ENCODE data around the gene RLN1.
"Not testable (repeated sequence)": the region's sequence is repeated elsewhere in the genome, so short reads cannot be mapped to it uniquely, and the experiment has no call there.

RLN1 gene

DNA sequence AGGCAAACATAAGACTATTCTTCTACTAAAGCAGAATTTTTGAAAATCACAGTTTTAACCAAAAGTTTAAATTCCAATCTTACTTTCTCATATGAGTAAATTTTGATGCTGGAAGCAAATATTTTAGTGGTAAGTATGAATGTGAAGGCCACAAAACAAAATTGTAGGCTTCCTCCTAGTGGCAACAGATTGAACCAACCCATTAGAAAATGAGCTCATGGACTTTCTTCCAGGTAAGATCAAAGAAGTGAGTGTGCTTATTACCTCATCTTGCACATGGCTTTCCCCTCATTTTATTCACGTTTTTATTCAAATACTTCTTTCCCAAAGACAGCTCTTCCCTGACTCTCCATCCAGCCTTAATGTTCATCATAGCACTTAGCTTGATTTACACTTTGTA is 18.6 kb downstream of the RLN1 start:
- DNase-seq, result no peak

DNA sequence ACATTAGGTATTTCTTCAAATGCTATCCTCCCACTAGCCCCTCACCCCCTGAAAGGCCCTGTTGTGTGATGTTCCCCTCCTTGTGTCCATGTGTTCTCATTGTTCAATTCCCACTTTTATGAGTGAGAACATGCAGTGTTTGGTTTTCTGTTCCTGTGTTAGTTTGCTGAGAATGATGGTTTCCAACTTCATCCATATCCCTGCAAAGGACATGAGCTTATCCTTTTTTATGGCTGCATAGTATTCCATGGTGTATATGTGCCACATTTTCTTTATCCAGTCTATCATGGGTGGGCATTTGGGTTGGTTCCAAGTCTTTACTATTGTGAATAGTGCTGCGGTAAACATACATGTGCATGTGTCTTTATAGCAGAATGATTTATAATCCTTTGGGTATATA is 23.3 kb downstream of the RLN1 start:
- not testable (repeated sequence) for DNase-seq

DNA sequence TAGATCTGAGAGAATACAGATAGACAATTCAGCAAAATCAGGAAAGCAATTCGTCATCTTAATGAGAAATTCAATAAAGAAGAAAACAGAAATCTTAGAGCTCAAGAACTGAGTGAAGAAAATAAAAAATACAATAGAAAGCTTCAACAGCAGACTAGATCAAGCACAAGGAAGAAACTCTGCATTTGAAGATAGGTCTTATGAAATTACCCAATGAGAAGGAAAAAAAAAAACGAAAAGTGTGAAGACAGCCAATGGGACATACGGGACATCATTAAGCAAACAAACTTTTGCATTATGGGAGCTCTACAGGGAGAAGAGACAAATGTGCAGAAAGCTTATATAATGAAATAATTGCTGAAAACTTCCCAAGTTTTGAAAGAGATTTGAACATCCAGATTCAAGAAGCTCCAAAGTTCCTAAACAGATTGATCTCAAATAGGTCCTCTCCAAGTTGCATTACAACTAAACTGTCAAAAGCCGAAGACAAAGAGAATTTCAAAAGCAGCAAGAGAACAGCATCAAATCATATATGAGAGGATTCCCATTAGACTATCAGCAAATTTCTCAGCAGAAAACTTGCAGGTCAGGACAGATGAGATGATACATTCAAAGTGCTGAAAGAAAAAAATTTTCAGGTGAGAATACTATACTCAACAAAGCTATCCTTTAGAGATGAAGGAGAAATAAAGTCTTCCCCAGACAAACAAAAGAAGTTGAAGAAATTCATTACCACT is 24.3 kb downstream of the RLN1 start:
- no peak for DNase-seq

DNA sequence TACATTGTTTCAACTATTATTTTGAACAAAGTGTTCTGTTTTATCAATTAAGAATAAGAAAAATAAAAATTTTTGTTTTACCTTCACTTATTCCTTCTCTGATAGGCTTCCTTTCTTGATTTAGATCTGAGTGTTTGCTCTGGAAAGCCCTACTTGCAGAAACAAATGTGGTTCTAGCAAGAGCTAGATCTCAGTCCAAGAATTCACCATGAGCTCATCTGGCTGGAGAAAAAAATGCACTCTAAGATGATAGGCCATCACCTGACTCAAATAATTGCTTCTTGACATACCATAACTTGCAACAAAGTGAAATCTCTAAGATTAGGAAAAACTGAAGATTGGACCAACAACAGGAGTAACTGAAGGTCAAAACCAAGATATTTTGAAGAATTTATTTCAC is 28.8 kb downstream of the RLN1 start:
- DNase-seq, result no peak

DNA sequence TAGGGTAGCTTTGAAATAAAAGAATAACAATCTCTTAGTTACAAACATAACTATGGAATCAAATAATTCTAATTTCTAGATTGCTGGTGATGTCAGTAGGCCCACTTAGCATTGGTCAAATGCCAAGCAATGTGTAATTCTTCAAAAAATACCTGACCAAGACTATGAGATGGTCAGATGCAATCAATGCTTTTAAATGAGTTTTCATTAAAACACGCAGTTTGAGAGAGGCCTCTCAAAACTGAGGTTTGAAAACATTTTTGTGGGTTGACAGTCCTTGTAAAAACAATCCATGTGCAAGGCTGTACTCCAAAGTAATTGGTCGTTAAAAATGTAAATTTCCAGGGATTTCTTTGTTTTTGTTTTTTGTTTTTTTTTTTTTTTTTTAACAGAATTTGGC is 33.9 kb downstream of the RLN1 start:
- no peak for DNase-seq

DNA sequence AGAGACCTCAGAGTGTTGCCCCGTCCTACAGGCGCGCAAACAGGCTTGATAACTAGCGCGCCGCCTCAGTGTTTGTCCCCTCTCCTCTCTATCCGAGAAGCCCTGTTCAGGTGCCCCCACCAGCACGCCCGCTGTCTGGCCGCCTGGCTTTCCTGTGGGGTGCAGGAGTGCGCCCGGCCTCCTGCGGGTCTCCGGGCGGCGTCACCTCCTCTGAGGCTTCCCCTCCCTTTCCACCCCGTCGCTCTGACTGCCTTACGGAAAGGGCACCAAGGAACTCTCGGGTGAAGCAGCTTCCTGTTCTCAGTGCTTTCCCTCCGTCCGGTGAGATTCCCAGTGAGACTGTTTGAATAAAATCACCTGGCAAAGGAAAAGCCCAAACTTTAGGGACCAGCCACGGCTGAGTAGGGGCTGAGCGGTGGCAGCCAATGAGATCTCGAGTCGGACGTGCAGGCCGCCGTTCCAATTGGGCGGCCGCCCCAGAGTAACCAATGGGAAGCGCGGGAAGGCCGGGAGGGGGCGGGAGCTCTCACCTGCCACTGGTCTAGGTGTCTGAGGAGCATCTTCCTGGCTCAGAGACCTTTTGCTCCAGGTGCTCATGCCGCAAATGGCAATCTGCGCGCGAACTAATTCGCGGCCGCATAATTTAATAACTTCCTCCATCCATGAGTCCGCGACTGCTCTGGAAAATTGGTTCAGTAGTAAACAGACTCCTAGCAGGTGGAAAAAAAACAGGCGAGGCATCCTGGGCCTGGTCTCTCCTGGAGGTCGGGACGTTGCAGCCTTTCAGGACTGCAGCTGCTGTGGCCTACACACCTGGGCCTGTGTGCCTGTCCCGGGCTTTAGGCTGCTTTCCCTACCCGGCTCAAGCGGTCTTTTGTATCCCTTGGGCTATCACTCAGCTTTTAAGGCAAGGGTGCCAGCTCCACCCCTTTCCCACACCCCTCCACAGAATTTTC is 35.6 kb downstream of the RLN1 start, which contains the start of gene RLN2:
TSS of gene RLN2 (minus strand) at position 877 of the 956 bp plus-strand sequence. CDS start at position 741, 136 bp downstream.
- DNase-seq, result not testable (repeated sequence)

DNA sequence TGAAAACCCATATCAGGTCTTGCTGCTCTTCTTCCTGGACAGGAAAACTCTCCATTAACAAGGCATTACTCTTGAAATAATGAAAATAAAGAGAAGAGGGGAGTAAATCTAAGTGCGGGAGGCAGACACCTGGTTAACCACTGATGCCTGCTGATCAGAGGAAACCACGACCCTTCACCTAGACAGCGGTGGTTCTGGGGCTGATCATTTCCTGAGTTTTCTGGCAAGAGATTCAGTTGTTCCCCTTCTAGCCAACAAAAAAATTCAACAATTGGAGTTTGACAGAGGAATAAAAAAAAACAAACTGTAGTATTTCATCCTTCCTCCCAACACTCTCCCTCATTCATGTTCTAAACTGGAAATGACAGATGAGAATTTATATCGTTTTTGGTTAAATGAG is 38.1 kb downstream of the RLN1 start:
- DNase-seq, result no peak

DNA sequence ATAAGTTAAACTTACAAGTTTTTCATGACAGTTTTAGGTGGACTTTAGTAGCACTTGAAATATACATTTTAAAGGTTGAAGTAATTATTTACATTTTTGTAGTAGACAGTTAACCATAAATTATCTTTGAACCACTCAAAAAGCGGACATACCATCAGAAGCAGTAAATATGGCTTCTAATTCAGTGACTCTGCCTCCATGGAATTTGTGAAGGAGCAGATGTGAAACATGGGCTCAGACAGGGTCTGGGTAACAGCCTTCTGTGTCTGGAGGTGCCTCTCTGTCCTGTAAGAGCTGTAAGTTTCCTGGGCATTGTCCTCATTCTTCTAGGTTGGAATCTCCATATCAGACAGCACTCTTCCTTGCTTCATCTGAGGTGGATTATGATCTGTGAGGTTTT is 47.5 kb downstream of the RLN1 start:
- DNase-seq, result no peak

DNA sequence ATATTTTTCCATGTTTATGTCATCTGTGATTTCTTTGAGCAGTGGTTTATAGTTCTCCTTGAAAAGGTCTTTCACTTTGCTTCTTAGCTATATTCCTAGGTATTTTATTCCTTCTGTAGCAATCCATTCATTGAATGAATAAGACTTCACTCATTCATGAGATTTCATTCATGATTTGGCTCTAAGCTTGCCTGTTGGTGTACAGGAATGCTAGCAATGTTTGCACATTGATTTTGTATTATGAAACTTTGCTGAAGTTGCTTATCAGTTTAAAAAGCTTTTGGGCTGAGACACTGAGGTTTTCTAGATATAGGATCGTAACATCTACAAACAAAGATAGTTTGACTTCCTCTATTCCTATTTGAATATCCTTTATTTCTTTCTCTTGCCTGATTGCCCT is 51.1 kb downstream of the RLN1 start:
- no peak for DNase-seq

DNA sequence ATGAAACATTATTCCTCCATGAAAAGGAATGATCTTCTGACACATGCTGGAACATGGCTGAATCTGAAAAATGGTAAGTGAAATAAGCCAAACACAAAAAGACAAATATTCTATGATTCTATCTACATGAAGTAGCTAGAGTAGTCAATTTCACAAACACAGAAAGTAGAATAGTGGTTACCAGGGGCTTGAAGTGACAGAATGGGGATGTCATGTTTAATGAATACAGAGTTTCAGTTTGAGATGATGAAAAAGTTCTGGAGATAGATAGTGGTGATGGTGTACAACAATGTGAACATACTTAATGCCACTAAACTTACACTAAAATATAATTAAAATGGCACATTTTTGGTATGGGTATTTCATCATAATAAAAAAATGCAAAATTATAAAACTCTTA is 53.4 kb downstream of the RLN1 start:
- DNase-seq, result no peak
